ENCODE data around the gene KRT33B. TPM values are rescaled to one million over a fixed set of nuclear protein-coding genes. Genes with fewer than 3 reads are reported as not detected.
"Not testable (repeated sequence)": the region's sequence is repeated elsewhere in the genome, so short reads cannot be mapped to it uniquely, and the experiment has no call there.

KRT33B gene
- polyA plus RNA-seq, 12 donors, result 0.13 to 0.15 (median 0.14) TPM; not detected in 9

DNA sequence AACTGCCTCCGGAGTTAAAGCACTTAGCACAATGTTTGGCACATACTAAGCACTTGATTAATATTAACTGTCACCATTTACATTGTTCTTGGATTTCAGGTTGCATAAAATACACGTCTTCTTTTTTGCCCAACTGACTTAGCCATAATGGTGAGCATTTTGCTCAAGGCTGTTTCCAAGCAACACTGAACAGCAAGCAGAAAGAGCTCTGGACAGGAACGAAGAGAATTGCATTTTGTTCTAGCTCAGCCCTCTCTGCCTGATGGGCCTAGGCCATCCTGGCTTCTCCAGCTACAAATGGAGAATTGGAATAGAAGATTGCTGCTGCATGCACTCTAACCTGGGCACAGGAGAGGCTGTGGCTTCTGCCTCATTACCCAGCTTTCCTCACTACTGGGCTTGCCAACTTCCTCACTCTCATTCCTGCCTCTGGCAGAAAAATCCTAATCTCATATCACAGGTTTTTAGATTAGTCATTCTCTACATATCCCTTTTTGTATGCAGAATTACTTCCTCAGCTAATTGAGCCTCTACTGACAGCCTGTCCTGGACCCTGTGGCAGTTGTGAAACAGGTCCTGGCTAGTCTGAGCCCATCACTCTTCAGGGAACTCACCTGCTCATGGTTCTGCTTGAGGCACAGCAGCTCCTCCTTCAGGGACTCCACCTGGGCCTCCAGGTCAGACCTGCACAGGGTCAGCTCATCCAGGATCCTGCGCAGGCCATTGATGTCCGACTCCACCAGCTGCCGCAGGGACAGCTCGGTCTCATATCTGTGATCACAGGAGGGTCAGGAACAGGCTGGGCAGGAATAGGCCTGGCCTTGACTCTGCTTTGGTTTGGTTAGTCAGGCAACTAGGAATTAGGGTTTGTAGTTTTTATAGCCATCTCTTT is 21.5 kb downstream of the KRT33B start:
- DNase-seq, result no peak

GRCh38 chr17:41346421-41346820 is 23.2 kb downstream of the KRT33B start:
- DNase-seq, result not testable (repeated sequence)

DNA sequence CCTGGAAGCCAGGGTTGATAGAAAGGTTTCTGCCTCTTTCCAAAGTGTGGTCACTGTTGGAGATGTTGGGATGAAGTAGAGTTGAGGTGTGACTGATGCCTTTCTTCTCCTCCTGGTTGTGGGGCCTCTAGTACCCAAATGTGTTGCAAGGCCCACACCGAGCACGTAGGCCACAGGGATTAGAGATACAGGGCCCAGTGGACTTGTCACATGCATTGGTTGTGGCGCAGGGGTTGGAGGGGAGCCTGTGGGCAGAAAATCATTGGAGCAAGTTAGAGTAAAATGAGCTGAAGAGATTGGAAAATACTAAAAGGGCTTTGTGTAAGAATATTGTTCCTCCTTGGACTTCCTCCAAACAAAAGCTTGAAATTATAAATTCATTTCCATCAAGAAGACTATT is 23.6 kb downstream of the KRT33B start:
- no peak for DNase-seq

DNA sequence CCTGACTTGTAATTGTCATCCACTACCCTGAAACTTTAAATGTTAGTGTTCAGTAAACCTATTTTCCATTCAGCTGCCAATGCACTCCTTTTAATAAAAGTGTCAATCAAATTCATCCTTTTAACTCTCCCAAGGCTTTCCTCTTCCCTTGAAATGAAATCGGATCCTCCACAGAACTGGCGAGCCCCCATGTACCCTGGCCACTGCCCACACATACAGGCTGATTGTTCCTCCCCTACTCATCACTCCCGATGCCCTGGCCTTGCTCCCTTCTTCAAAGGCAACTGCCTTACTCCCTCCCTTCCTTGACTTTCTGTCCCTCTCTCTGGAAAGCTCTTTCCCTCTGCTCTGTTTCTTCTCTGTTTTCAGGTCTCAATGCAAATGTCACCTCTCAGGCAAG is 26.6 kb downstream of the KRT33B start:
- DNase-seq, result no peak

DNA sequence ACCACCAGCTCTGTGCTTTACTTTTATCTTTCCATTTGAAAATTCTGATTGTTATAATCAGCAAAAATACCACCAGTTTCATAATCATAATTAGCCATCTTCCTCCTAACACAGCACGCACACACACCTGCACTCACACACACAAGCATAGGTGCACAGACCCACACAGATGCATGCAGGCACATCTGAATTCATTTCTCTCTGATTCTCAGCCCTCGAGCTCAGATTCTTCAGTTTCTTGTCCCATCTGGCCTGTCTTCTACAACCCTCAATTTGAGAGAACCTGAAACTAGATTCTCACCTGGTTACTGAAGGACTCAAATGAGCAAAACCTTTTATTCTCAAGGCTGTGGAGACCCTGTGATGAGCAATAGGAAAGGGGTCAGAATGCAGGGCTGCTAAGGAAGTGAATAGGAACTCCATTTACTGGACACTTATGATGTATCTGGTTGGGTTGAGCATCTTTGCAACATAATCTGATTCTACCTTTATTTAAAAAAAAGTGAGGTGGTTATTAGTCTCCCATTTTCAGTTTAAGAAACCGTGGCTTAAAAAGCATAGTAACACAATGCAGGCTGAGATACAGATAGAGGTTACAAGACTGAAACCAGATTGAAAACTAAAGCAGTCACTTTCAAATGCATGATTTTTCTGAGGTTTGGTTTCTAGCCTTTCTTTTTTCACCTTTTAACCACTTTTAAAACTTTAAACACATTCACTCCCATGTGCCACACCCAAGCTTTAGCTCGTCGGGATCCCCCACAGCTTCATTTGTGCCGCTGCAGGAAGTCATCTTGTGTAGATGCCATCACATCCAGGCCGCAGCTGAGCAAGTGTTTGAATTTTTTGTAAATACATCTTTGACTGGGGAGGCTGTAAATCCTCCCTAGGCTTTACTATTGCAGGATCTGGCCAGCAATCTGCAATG is 28.4 kb downstream of the KRT33B start:
- no peak for DNase-seq

- no peak for DNase-seq
These were observed 29.1 kb downstream of the KRT33B start for GRCh38 chr17:41340494-41340893.

- DNase-seq, result no peak
These were observed 29.9 kb downstream of the KRT33B start for GRCh38 chr17:41339571-41340172.

DNA sequence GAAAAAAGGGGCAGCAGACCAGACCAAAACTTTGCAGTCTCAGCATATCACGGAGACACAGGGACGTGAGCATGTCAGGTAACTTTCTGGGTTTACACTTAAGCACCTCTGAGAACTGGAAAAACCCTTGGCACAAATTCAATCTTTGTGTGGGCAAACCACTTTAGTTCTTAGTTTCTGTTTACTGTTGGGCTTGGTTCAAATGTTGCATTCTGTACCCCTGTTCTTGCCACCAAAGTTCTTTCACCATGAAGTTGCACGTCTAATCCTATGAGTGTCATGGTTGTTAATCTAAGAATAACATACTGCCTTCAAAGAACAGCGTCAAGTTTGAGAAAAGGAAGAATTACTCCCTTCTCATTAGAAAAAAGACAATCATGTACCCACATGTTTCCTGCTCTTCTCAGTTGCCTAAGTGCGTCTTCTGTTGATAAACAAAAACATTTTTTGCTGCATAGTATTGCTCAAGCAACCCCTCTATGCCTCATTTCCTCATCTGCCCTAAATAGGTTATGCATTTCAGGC is 30.6 kb downstream of the KRT33B start:
- DNase-seq, result no peak

- DNase-seq, result no peak
These were observed 33.9 kb downstream of the KRT33B start for GRCh38 chr17:41335747-41336146.

DNA sequence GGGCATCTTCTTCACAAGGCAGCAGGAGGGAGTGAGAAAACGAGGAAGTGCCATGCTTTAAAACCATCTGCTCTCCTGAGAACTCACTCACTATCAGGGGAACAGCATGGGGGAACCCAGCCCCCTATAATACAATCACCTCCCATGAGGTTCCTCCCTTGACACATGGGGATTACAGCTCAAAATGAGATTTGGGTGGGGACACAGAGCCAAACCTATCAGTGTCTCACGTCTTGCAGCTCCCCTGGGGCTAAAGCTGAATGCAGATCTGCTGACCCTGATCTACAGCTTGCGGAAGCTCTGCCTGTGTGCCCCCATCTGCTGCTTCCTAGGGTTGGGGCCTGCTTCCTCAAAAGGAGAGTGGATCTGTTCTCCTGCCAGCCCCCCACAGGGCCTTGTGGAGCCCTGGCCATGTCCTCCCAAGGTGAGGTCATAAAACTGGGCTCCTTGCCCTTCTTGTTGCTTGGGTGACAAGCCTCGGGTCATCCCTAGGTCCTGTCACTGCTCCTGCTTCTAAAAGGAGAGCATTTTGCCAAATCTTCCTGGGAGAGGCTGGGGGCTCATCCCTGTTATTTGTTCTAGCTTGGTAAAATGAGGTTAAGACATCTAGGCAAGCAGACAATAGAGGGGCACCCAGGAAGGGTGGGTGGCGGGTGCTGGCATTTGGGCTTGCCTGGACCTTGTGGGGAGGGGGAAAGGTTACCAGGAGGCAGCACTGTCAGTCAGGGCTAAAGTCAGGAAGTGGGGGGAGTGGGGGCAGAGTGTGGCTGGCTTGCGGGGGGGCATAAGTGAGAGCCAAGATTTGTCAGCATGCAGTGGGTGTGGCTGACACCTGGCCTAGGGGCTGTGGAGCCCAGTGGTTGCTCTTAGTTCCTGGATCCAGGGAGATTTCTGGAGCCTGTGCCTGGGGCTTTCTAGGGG is 35.0 kb downstream of the KRT33B start:
- no peak for DNase-seq

DNA sequence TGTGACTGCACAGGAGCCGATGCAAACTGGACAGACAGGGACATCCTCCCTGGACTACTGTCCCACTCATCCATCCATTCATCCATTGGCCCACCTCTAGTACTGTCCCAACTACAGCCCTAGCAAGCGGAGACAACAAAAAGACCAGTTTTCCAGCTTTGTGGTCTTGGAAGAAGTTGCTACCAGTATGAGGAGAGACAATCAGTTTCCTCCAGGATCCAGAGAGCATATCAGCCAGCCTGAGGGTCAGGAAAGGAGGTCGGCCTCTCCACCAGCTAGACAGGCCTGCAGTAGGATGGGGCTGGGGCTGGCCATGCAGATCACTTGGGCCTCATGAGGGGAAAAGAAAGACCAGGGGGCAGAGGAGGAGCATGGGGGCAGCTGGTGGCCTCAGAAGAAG is 35.8 kb downstream of the KRT33B start:
- no peak for DNase-seq

DNA sequence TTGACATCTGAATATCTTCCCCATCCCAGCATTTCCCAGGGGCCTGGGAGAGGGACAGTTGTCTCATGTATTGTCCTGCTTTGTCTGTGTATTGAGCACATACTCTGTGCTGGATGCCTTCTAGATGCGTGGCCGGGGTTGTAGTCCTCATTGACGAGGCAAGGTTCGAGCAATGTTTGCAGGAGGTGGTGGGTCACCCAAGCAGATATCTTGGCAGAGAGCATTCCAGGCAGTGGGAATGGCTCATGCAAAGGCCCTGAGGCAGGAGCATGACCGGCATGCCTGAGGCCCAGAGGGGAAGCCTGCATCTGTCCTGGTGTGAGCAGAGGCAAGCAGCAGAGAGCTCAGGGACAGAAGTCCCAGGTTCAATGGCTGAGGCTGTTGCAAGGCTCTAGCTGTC is 36.5 kb downstream of the KRT33B start:
- no peak for DNase-seq

- no peak for DNase-seq
These were observed 37.4 kb downstream of the KRT33B start for GRCh38 chr17:41332239-41332638.

DNA sequence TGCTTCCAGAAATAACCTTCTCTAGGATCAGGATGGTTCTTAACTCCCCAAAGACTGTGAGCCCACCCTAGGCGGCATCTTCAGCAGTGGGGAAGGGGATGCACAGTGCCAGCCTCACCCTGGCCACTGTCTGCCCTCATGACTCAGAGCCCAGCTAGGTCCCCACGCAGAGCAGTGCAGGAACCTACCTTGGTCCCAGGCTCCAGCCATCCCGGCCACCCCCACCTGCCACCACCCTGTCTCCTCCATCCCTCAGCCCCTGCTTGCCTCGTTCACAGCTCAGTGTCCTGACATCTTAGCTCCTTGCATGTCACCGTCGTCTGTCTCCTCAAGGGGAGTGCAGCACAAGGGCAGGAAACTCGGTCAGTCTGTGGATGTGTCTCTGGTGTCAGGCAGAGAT is 38.0 kb downstream of the KRT33B start:
- no peak for DNase-seq

- DNase-seq, result no peak
These were observed 40.2 kb downstream of the KRT33B start for GRCh38 chr17:41329279-41329948.

DNA sequence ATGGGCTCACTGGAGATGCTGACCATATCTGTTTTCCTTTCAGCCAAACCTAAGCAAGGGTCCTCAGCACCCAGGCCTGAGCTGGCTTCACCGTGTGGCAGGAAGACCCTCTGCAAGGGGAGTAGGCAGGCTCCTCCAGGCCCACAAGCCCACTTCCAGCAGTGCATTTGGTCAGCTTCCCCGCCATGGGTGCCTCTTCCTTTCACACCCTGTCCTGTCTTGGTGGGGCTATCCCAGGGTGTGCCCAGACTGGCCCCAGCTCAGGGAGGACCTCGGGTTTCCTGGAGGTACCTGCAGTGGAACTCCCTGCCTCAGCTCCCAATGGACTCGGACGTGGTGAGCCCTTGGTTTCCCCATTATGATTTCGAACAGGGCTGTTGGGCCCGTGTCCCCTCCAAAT is 41.4 kb downstream of the KRT33B start:
- no peak for DNase-seq

- no peak for DNase-seq
These were observed 42.0 kb downstream of the KRT33B start for GRCh38 chr17:41327411-41328120.

- no peak for DNase-seq
These were observed 43.2 kb downstream of the KRT33B start for GRCh38 chr17:41326173-41327145.
